SK-N-SH treated with all-trans-retinoic acid at 6 μM for 48 hours (cell line): ENCODE results near the gene ITGA8.

Experiments
- ARNTL ChIP-seq: fragments of 450-650 bp; formaldehyde crosslinking; IDR thresholded peaks from 2 replicates; pipeline ENCODE4 v1.5.0; 2020; ENCODE audit warnings: low read depth, mild to moderate bottlenecking, moderate library complexity, borderline replicate concordance
- GLIS3 ChIP-seq: fragments of 250-450 bp; sonication (Bioruptor Pico); IDR thresholded peaks from 2 replicates; pipeline ENCODE4 v1.5.0; 2020; ENCODE audit warnings: mild to moderate bottlenecking, moderate library complexity
- PATZ1 ChIP-seq: fragments of 250-450 bp; sonication (Bioruptor Pico); IDR thresholded peaks from 2 replicates; pipeline ENCODE4 v1.8.0; 2020; ENCODE audit warnings: mild to moderate bottlenecking, moderate library complexity, borderline replicate concordance
- PPARA ChIP-seq: fragments of 250-450 bp; sonication (Bioruptor Pico); IDR thresholded peaks from 2 replicates; pipeline ENCODE4 v1.5.0; 2020; ENCODE audit warnings: mild to moderate bottlenecking, borderline replicate concordance
- RARB ChIP-seq: fragments of 250-450 bp; sonication (Bioruptor Pico); IDR thresholded peaks from 2 replicates; pipeline ENCODE4 v1.8.0; 2021; ENCODE audit warnings: mild to moderate bottlenecking, moderate library complexity
- TCF4 ChIP-seq: fragments of 250-450 bp; sonication (Bioruptor Pico); IDR thresholded peaks from 2 replicates; pipeline ENCODE4 v1.8.0; 2021; ENCODE audit warnings: mild to moderate bottlenecking, moderate library complexity, borderline replicate concordance
- TSHZ2 ChIP-seq: fragments of 250-450 bp; sonication (Bioruptor Pico); IDR thresholded peaks from 2 replicates; pipeline ENCODE4 v1.5.0; 2020; ENCODE audit warnings: mild to moderate bottlenecking, moderate library complexity
- ZFP3 ChIP-seq: fragments of 250-450 bp; sonication (Bioruptor Pico); IDR thresholded peaks from 2 replicates; pipeline ENCODE4 v1.5.0; 2020; ENCODE audit warnings: mild to moderate bottlenecking, moderate library complexity
- ZNF70 ChIP-seq: fragments of 450-650 bp; formaldehyde crosslinking; IDR thresholded peaks from 2 replicates; pipeline ENCODE4 v1.5.0; 2020; ENCODE audit warnings: mild to moderate bottlenecking, moderate library complexity
- ZNF8 ChIP-seq: fragments of 450-650 bp; formaldehyde crosslinking; IDR thresholded peaks from 2 replicates; pipeline ENCODE4 v1.5.0; 2020; ENCODE audit warnings: mild to moderate bottlenecking, moderate library complexity

- no peak for TF ChIP-seq TCF4 (CRISPR knock-in tag)
- TF ChIP-seq TSHZ2 (CRISPR knock-in tag): no peak
- TF ChIP-seq ZNF70 (CRISPR knock-in tag): no peak
- no peak for TF ChIP-seq ARNTL (CRISPR knock-in tag)
- TF ChIP-seq PPARA (CRISPR knock-in tag): no peak
- no peak for TF ChIP-seq PATZ1 (CRISPR knock-in tag)
- no peak for TF ChIP-seq ZFP3
- no peak for TF ChIP-seq GLIS3 (CRISPR knock-in tag)
- TF ChIP-seq ZNF8 (CRISPR knock-in tag): no peak
- TF ChIP-seq RARB (CRISPR knock-in tag): no peak
Measured at GRCh38 chr10:15486404-15486803, 233.3 kb downstream of the ITGA8 start.
